CD4-positive, alpha-beta T cell (primary cell): ENCODE measurements around the gene MSLN. TPM values are rescaled to one million over a fixed set of nuclear protein-coding genes. Genes with fewer than 3 reads are reported as not detected.
"Not testable (repeated sequence)": the region's sequence is repeated elsewhere in the genome, so short reads cannot be mapped to it uniquely, and the experiment has no call there.

ENCODE experiments used
- ATAC-seq: fragments of 200-7000 bp; cut with Tn5 transposase; one replicate; pipeline ENCODE4 v1.10.0; 2022; ENCODE audit warnings: mild to moderate bottlenecking; ENCODE audit not compliant: poor library complexity
- CTCF ChIA-PET: fragments of 350-600 bp; sonication (Branson Sonifier 250); formaldehyde crosslinking; loops from one replicate; lab custom pipeline; 2021; ENCODE audit warnings: antibody characterized with exemption, inconsistent platforms; lab: Charles Lee
- POLR2A ChIA-PET: fragments of 350-600 bp; sonication (Branson Sonifier 250); formaldehyde crosslinking; loops from one replicate; lab custom pipeline; 2021; ENCODE audit warnings: antibody characterized with exemption, inconsistent platforms; lab: Charles Lee
- DNase-seq, 14 experiments: peaks; one replicate each; pipeline ENCODE4 v3.0.0-alpha.2; 2013 to 2020; ENCODE audit warnings: mixed read lengths in 2 of 14
- H3K27ac ChIP-seq, 2 donors: one replicate each; pipeline versions ENCODE4 v1.5.1 to v1.7.0; 2013; ENCODE audit warnings: low read length in 2 of 2, low read depth in 1 of 2, mild to moderate bottlenecking in 1 of 2
- H3K27me3 ChIP-seq, 2 experiments: 1 replicate in 1 of 2; 2 replicates in 1 of 2; pipeline versions ENCODE4 v1.6.1 to v1.7.0; 2013; ENCODE audit warnings: low read length in 2 of 2, control low read depth in 1 of 2, mild to moderate bottlenecking in 1 of 2, moderate library complexity in 1 of 2; ENCODE audit not compliant: insufficient read depth in 2 of 2, control insufficient read depth in 1 of 2
- H3K36me3 ChIP-seq: one replicate; pipeline ENCODE4 v1.6.1; 2013; ENCODE audit warnings: low read length, control low read depth; ENCODE audit not compliant: insufficient read depth
- H3K4me1 ChIP-seq: one replicate; pipeline ENCODE4 v1.6.1; 2013; ENCODE audit warnings: low read length, control low read depth; ENCODE audit not compliant: insufficient read depth
- H3K4me3 ChIP-seq: one replicate; pipeline ENCODE4 v1.5.1; 2013; ENCODE audit warnings: mild to moderate bottlenecking, low read length, moderate library complexity
- H3K9me3 ChIP-seq, 2 experiments: 1 replicate in 1 of 2; 2 replicates in 1 of 2; pipeline versions ENCODE4 v1.6.1 to v1.7.0; 2013; ENCODE audit warnings: low read length in 2 of 2, mild to moderate bottlenecking in 2 of 2, control low read depth in 1 of 2, moderate library complexity in 1 of 2; ENCODE audit not compliant: control insufficient read depth in 1 of 2, insufficient read depth in 1 of 2
- H3K27ac Mint-ChIP-seq: one replicate; pipeline ENCODE4 v1.8.0; 2020; ENCODE audit warnings: mixed read lengths
- H3K27me3 Mint-ChIP-seq: one replicate; pipeline ENCODE4 v1.8.0; 2021; ENCODE audit warnings: mixed read lengths
- H3K36me3 Mint-ChIP-seq: one replicate; pipeline ENCODE4 v1.8.0; 2021; ENCODE audit warnings: low read depth, mixed read lengths
- H3K4me1 Mint-ChIP-seq: one replicate; pipeline ENCODE4 v1.8.0; 2021; ENCODE audit warnings: low read depth, mixed read lengths
- H3K4me3 Mint-ChIP-seq: one replicate; pipeline ENCODE4 v1.8.0; 2020; ENCODE audit warnings: mild to moderate bottlenecking, mixed read lengths
- H3K9me3 Mint-ChIP-seq: one replicate; pipeline ENCODE4 v1.8.0; 2020; ENCODE audit warnings: mixed read lengths
- CTCF ChIP-seq: fragments of 200-600 bp; IDR thresholded peaks from one replicate; pipeline ENCODE4 v1.8.0; 2022; ENCODE audit warnings: antibody characterized with exemption, mild to moderate bottlenecking
- intact Hi-C, 2 experiments: fragments of 100-400 bp; cut with DNase I in 1 of 2; cut with micrococcal nuclease in 1 of 2; formaldehyde crosslinking; loops; one replicate each; pipeline versions ENCODE4 v1.15.1 to v1.9.0; 2023 to 2025; cut with DNase I, micrococcal nuclease
- total RNA-seq, 174 experiments: library from RNA in 2 of 174; stranded (reverse) in 2 of 174; gene quantifications; one replicate each; pipeline ENCODE4 v1.2.3 and lab custom pipeline; 2021 to 2026

The MSLN gene
- total RNA-seq, 2 experiments from 2014 or later, result not detected

- Mint-ChIP-seq H3K4me3 (peak overlapping the region; percentile 40), H3K27me3 (peaks cover 42% of the 10 kb centered on the region)
- H3K27ac Mint-ChIP-seq, H3K36me3 ChIP-seq, H3K36me3 Mint-ChIP-seq, ATAC-seq, H3K4me3 ChIP-seq, H3K9me3 Mint-ChIP-seq, H3K4me1 Mint-ChIP-seq, H3K27ac ChIP-seq: not testable (repeated sequence)
- TF ChIP-seq CTCF, result peak; percentile 37
- DNase-seq, result peak in 7 of 14 experiments; percentile 30 to 68 (median 49)
- Histone ChIP-seq H3K4me1 (peaks cover 24% of the 10 kb centered on the region), H3K9me3 (peaks cover 0 to 27% of the 10 kb centered on the region in 2 experiments), H3K27me3 (peaks cover 45 to 49% of the 10 kb centered on the region in 2 experiments)
- CTCF ChIA-PET, result interaction anchor here (0.9 to 1.6 kb wide), 6 partner anchors 12 to 75 kb away, joined by 3 to 9 read pairs (median 6); partner anchors contain the start of genes CHTF18, CIAO3, RPUSD1 and WDR24
- intact Hi-C loops, result loop anchor here in 1 of 2 experiments (5.0 kb wide), 2 partner anchors 340 to 480 kb away; no protein-coding TSS in a partner anchor
- POLR2A ChIA-PET, result interaction anchor here (1.6 kb wide), 1 partner anchor 72 kb away, joined by 4 read pairs; no protein-coding TSS in a partner anchor
These were observed 47.7 kb upstream of the MSLN start for GRCh38 chr16:712740-713250.

GRCh38 chr16:714079-714478, 46.5 kb upstream of the MSLN start:
- Mint-ChIP-seq H3K4me3 (peak overlapping the region; percentile 60), H3K27me3 (peaks cover 29% of the 10 kb centered on the region), H3K36me3 (no peaks in the 10 kb centered on the region), H3K27ac (no peak overlapping the region), H3K4me1 (peaks cover 10% of the 10 kb centered on the region), H3K9me3 (no peaks in the 10 kb centered on the region)
- DNase-seq (no peak), ATAC-seq (no peak)
- no peak overlapping the region for H3K4me3 ChIP-seq
- no peak for TF ChIP-seq CTCF
- peaks cover 0 to 27% of the 10 kb centered on the region in 2 experiments for H3K9me3 ChIP-seq
- ChIA-PET CTCF (no interaction called here), POLR2A (interaction anchor here (4.5 kb wide), 1 partner anchor 12 kb away, joined by 30 read pairs; the partner anchor contains the start of genes CCDC78 and HAGHL)
- peaks cover 32 to 37% of the 10 kb centered on the region in 2 experiments for H3K27me3 ChIP-seq
- H3K27ac ChIP-seq, result no peak overlapping the region
- intact Hi-C loops, result loop anchor here in 1 of 2 experiments (2.0 to 5.0 kb wide), 3 partner anchors 15 to 478 kb away; no protein-coding TSS in a partner anchor
- H3K4me1 ChIP-seq, result peaks cover 26% of the 10 kb centered on the region
- H3K36me3 ChIP-seq, result no peaks in the 10 kb centered on the region

DNA sequence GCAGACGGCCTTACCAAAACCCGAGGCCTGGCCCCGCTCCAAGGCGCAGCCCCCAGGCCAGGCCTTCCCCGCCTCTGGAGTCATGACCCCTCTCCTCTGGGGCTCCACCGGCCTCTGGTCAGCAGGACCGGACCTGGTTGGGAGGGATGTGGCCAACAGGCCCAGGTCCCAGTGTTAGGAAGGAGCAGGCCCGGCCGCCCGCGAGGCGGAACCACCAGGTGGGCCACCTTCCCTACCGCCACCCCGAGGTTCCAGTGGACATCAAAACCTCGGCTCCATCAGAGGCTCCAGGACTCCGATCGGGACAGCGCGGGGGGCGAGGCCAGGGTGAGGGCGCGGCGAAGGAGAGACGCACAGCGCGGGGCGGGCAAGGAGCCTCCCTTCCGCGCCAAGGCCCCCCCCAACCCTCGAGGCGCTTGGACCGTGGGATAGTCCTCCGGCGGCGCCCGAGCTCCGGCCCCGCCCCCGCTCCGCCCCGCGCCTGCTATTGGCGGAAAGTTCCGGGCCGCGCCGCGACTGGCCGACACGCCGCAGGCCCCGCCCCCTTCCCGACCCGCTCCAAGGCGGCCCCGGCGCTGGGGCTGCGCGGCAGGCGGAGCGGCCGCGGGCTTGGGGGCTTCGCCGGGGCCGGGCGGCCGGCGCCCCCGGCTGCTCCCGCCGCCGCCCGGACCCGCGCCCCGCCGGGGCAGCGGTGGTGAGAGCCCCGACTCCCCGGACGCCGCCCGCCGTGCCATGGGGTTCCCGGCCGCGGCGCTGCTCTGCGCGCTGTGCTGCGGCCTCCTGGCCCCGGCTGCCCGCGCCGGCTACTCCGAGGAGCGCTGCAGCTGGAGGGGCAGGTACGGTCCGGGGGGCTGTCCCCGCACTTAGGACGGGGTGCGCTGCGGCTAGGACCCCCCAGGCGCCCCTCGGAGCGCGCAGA, 45.7 kb upstream of the MSLN start, which contains the start of gene METRN:
Gene METRN, plus strand, starts transcription at position 561 of the 919 bp plus-strand sequence. Its CDS starts 172 bp downstream, at position 733.
- H3K4me3 ChIP-seq, result peak within 1 kb of the TSS; percentile 12
- Mint-ChIP-seq H3K36me3 (no peaks in the 10 kb centered on the region), H3K4me1 (peaks cover 18% of the 10 kb centered on the region), H3K9me3 (no peaks in the 10 kb centered on the region), H3K27me3 (peaks cover 21% of the 10 kb centered on the region), H3K27ac (no peak within 1 kb of the TSS), H3K4me3 (peak within 1 kb of the TSS; percentile 69)
- no peaks in the 10 kb centered on the region for H3K36me3 ChIP-seq
- CTCF ChIA-PET, result interaction anchor here (1.2 to 2.3 kb wide), 2 partner anchors 26 to 74 kb away, joined by 3 to 8 read pairs; partner anchors contain the start of genes CHTF18, CIAO3 and RPUSD1
- POLR2A ChIA-PET, result interaction anchor here (0.9 to 4.5 kb wide), 4 partner anchors 12 to 74 kb away, joined by 3 to 30 read pairs (median 14); partner anchors contain the start of genes CCDC78, CHTF18, HAGHL and RPUSD1
- peaks cover 0 to 19% of the 10 kb centered on the region in 2 experiments for H3K9me3 ChIP-seq
- no peak for TF ChIP-seq CTCF
- peaks cover 25 to 30% of the 10 kb centered on the region in 2 experiments for H3K27me3 ChIP-seq
- ATAC-seq (peak; percentile 92), DNase-seq (peak; percentile 76 to 95 (median 88))
- intact Hi-C loops, result loop anchor here in 1 of 2 experiments (2.0 to 5.0 kb wide), 3 partner anchors 14 to 477 kb away; no protein-coding TSS in a partner anchor
- H3K4me1 ChIP-seq, result peaks cover 33% of the 10 kb centered on the region
- no peak within 1 kb of the TSS for H3K27ac ChIP-seq
